Muscle of back (tissue), 11 donors: ENCODE measurements around the gene ITGAV. TPM values are rescaled to one million over a fixed set of nuclear protein-coding genes. Genes with fewer than 3 reads are reported as not detected.

ENCODE experiments used
- DNase-seq, 3 donors: peaks; one replicate each; pipeline versions ENCODE4 v3.0.0 to v3.0.0-alpha.2; 2013
- polyA plus RNA-seq, 10 donors: library from polyadenylated mRNA; unstranded; fragments of 120-200 nt; gene quantifications; one replicate each; pipeline ENCODE4 v1.2.1, GENCODE V29; 2013; ENCODE audit not compliant: insufficient read length in 10 of 10

The ITGAV gene
- polyA plus RNA-seq, 10 donors: 28.7 to 49.3 (median 33.6) TPM

DNA sequence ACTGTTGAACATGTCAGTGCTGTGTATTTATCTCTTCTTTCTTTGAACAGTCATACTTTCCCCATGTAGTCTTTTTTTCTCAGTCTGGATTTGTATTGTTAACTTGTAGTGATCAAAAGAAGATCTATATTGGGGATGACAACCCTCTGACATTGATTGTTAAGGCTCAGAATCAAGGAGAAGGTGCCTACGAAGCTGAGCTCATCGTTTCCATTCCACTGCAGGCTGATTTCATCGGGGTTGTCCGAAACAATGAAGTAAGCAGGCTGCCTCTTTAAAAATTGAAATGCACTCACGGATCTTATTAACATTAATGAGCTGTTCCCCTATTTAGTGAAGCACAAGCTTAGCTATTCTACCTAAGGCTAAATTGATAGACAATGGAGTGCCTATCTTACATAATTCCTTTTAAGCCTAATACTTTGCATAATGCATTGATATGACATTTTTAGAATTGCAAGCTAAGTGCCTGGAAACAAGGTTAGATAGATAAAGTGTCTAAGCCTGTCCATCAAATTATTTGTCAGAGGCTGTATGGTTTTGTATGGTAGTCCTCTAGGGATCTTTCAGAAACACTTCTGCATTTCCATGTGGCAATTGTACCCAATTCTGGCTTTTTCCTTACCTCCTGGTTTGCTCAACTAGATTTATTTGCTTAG is 74.7 kb downstream of the ITGAV start:
- no peak for DNase-seq

DNA sequence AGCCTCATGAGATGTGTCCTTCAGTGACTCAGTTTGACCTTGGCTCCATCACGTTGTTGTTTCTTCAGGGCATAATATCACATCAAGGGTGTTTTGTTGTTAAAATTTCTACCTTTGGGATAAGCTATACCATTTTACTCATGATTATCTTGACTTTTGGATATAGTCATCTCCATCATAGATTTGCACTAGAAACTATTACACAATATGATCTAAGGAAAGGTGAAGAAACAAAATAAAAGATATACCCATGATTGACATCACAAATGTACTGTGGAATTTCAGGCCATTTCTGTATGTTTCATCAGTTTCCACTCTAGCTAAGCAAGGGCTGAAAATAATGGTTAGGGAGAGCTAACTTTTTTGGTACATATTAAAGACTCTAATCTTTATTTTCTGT is 79.3 kb downstream of the ITGAV start:
- no peak for DNase-seq

DNA sequence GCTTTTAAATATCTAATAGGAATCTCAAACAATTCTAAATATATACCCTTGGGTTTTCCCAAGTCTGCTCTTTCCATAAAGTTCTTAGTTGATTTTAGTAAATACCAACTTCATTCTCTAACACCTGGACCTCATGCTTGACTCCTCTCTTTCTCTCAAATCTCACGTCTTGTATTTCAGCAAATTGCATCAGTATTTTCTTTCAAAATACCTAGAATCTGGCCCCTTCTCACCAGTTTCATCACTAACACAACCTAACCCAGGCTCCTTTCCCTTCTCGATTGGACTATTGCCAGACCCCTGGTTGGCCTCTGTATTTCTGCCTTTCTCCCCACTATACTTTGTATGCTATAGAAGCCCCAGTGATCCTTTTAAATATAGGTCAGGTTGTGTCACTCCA is 81.0 kb downstream of the ITGAV start:
- DNase-seq: no peak

GRCh38 chr2:186675380-186675779 is 85.5 kb downstream of the ITGAV start:
- peak; percentile 11 to 36 (median 18) for DNase-seq

DNA sequence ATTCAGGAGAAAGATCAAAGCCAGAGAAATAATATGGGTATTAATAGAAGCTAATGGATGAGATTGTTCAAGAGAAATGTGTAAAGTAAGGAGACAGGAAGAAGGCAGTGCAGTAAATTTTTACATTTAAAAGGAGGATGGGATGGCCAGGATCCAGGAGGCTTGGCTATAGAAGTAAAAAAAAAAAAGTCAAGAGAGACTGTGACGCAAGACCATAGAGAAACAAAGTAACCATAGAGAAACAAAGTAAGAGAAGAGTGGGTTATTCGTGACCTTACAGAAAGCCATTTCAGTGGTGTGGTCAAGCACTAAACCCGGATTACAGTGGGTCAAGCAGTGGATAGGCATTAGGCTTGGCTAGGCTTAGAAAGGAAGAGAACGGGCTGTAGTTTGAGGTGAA is 93.5 kb downstream of the ITGAV start:
- DNase-seq: peak in 2 of 3 donors; percentile 19 to 36

- peak in 1 of 3 donors; percentile 11 for DNase-seq
These were observed 98.0 kb downstream of the ITGAV start for GRCh38 chr2:186687807-186688211.

GRCh38 chr2:186688813-186689212 is 99.0 kb downstream of the ITGAV start:
- DNase-seq: no peak

GRCh38 chr2:186690786-186691185 is 100.9 kb downstream of the ITGAV start:
- no peak for DNase-seq

DNA sequence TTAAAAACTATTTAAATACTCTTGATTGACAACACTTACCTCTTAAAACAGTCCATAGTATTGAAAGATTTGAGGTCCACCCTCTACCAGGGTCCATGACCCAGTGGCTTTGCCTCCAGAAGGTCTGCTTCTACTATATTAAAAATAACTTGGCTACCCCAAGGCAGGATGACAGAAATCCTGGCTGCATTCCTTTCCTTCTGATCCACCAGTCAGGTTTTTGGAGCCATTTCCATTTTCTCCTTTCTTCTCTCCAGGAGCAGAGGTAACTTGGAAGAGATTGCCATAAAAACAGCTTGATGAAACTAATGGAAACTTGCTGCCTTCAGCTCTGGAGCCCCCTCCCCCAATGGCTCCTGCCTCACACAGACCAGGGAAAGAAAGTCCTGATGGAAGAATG is 101.4 kb downstream of the ITGAV start:
- DNase-seq: no peak

GRCh38 chr2:186691900-186692299 is 102.0 kb downstream of the ITGAV start:
- DNase-seq: no peak

DNA sequence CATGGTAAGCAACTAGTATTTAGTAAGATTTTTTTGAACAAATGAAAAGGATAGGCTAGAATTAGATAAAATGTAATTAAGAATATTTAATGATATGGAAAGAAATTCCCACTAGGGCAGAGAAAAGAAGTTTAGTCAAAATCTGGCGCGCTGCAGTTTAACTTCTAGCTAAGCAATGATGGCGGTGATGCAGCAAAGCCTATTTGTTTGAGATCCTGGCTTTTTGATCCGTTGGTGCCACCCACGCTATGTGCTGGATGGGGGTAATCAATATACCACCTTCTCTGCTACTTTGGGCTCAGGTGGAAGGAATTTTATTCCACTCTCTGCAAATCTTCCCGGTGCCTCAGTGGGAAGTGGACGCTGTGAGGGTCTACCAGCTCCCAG is 103.6 kb downstream of the ITGAV start:
- DNase-seq: no peak

GRCh38 chr2:186695081-186695756 is 105.4 kb downstream of the ITGAV start:
- peak; percentile 40 to 78 (median 44) for DNase-seq

DNA sequence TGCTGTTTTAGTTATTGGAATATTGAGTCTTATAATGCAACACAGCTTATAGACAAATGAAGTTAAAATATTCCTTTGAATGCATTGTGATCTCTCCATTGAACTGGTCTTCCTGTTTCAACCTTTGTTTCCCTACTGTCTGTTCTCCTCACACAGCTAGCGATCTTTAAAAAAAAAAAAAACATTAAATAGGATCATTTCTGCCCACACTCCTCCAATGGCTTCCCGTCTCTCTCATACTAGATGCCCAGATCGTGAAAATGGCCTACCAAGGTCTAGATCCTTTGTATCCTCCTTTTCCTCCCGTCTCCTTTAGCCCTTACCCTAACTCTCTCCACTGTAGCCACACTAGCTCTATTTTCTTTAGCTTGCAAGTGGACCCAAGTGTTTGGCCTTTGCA is 106.4 kb downstream of the ITGAV start:
- no peak for DNase-seq

DNA sequence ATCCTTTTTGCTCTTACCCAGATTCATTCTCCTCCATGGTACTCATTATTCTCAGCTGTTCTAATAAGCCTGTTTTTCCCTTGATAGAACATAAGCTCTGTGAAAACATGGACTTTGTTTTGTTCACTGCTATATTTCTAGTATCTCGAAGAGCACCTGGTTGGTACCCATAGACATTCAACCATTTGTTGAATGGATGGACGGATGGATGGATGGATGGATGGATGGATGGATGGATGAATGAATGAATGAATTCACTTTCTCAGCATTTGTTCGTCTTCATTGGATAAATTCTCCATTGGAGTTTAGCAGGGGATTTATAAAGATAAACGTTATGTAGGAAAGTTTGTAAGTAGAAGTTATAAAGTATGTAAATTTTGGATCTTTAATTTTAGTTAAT is 106.9 kb downstream of the ITGAV start:
- no peak for DNase-seq

DNA sequence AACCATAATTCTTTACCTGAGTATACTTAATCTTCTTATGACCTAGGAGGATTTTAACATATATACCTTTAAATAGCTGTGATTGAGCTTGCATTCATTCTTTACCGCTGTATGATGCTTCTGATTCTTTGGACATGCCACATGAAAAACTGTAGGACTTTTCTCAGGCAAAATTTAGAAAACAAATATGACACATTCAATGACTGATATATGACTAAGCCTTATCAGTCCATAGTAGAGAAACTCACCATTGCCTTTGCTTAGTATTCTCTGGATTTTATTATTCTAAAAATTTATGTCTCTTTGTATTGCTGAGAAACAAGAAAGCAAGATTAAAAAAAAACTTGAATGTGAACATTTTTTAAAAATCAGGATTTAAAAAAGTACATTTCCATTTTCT is 107.7 kb downstream of the ITGAV start:
- no peak for DNase-seq

- no peak for DNase-seq
These were observed 109.9 kb downstream of the ITGAV start for GRCh38 chr2:186699742-186700141.

GRCh38 chr2:186702006-186702405 is 112.2 kb downstream of the ITGAV start:
- DNase-seq: no peak

- DNase-seq: no peak
These were observed 112.6 kb downstream of the ITGAV start for GRCh38 chr2:186702501-186702900.

- DNase-seq: no peak
These were observed 115.0 kb downstream of the ITGAV start for GRCh38 chr2:186704897-186705296.

DNA sequence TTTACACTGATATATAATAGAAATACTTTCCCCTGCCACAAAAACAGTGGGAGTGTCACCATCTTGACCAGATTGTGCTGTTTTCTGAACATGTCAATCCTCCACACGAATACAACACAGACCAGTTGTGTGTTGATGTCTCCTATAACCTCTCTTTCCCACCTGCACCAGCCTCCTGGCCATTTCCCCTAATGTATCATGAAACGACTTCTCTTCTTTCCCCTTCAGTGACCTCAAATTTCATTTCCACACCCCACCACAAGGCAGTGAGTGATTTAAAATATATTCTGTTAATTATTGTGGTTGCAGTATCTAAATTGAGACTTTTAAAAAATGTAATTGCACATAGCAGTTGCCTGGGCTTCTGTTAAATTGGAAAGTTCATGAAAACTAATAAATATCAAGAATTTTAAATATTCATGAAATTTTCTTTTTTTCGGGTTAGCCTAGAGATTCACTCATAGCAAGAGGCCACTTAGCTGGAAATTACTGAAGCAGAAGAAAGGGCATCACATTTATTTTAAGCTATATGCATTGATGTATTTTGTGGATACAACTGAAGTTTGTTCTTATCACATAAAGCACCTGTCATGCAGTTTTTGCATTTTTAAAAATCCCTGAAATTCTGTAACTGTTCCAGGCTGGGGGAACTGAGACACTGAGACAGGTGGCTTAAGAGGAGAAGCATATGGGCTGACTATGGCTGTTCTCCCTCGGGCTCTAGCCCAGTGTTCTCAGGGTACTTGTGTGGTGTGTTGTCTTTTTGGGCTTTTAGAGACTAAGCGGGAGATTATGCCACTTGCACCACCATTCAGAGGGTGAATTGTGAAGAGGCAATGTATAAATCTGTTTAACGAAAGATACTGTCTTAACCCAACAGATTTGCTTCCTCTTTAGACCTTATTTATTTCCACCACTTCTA is 119.9 kb downstream of the ITGAV start:
- no peak for DNase-seq

DNA sequence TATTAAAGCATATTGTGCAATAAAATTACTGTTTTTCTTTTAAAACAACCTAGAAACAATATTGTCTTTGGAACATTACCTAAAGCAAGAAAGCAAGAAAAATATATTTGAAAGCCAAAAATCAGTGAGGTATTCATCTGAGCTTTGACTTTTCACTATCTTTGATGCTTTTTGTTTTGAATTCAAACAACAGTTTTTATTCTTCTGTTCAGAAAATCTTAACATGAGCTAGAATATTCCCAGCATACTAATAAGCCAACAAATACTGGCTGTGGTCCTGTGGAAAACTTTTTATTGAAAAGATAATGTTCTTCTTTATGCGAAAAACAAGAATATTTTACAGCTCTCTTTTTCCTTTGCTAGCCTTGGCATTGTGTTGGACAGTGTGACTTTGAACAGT is 123.8 kb downstream of the ITGAV start:
- peak in 2 of 3 donors; percentile 31 to 73 for DNase-seq

DNA sequence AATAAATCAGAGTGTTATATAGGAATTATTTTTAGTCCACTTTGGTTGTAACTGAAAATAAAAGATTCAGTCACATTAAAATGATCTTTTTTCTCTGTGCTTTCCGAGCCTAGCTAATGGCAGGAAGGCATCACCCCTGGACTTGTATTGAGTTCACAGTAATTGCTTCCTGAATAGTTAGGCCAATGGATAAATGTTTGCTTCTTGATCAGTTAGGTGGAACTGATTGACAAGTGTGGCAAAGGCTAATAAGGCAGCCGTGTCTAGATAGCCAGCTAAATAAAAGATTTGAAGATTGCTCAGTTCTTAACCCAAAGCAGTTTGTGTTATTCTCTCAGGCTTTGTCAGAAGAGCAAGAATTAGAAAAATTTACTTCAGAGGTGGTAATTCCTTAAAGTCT is 124.8 kb downstream of the ITGAV start:
- DNase-seq: no peak

DNA sequence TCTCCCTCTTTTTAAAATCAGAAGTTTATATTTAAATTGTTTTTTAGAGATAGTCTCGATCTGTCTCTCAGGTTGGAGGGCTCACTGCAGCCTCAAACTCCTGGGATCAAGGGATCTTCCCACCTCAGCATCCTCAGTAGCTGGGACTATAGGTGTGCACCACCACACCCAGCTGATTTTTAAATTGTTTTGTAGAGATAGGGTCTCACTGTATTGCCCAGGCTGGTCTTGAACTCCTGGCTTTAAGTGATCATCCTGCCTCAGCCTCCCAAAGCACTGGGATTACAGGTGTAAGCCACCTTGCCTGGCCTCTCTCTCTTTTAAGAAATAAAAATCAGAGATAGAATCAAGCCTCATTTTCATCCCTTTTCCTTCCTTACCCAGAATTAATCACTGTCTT is 126.1 kb downstream of the ITGAV start:
- no peak for DNase-seq
